ENCODE results near the gene CCHCR1. TPM values are rescaled to one million over a fixed set of nuclear protein-coding genes. Genes with fewer than 3 reads are reported as not detected.
A peak's percentile ranks its signal among the peaks of the same experiment; 100 is the strongest.

CCHCR1 gene
- total RNA-seq, 1 experiment from 2014 or later, result 31.3 TPM

DNA sequence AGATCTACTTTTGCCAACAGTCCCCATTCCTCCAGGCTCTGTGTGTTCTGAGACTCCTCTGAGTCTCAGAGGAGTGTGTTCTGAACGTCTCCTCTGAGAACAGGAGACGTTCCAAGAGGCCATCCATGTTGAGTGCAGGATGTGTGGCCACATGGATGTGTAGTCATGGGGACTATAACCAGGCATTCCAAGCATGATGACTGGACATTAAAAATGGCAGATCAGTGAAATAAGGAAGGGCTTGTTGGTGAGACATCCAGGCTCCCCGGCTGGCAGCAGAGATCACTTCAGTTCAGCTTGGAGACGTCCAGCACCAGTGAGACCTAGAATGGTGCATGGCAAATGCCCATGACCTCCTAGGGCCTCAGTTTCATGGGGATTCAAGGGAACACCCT lies 47.1 kb upstream of the CCHCR1 start:
- Histone ChIP-seq H4K20me1 (ENCODE audit: low read length) (no peaks in the 10 kb centered on the region), H3K27me3 (ENCODE audit: low read length) (no peaks in the 10 kb centered on the region), H3K9me2 (replicated peaks; ENCODE audit: low read length) (no peaks in the 10 kb centered on the region), H3K9me3 (ENCODE audit: low read length) (no peaks in the 10 kb centered on the region), H3K9ac (ENCODE audit: low read length) (0 out of 2 replicates have a peak overlapping the region, but pooled peaks have one; percentile 54), H3K4me3 (ENCODE audit: low read length) (peak overlapping the region; percentile 73; the same call in 1 of the 2 replicates), H3K4me1 (ENCODE audit: insufficient read depth, low read length) (peaks cover 50% of the 10 kb centered on the region), H3K79me2 (ENCODE audit: low read length) (peaks cover 11% of the 10 kb centered on the region), H2AFZ (ENCODE audit: low read length) (no peak overlapping the region), H3K27ac (ENCODE audit: low read length) (peak overlapping the region; percentile 92; the same call in 1 of the 2 replicates), H3K4me2 (ENCODE audit: low read length) (peak overlapping the region; percentile 92), H3F3A (ENCODE audit: low read length, unreplicated experiment) (peaks cover 8% of the 10 kb centered on the region), H3K36me3 (ENCODE audit: low read depth, low read length) (peaks cover 7% of the 10 kb centered on the region)
- TF ChIP-seq EZH2phosphoT487 (IDR thresholded peaks at IDR 0.05; ENCODE audit: borderline replicate concordance, low read length) (no peak), EZH2 (IDR thresholded peaks at IDR 0.05; ENCODE audit: low read length, unreplicated experiment) (no peak)
- TF ChIP-seq, protein P1, sequence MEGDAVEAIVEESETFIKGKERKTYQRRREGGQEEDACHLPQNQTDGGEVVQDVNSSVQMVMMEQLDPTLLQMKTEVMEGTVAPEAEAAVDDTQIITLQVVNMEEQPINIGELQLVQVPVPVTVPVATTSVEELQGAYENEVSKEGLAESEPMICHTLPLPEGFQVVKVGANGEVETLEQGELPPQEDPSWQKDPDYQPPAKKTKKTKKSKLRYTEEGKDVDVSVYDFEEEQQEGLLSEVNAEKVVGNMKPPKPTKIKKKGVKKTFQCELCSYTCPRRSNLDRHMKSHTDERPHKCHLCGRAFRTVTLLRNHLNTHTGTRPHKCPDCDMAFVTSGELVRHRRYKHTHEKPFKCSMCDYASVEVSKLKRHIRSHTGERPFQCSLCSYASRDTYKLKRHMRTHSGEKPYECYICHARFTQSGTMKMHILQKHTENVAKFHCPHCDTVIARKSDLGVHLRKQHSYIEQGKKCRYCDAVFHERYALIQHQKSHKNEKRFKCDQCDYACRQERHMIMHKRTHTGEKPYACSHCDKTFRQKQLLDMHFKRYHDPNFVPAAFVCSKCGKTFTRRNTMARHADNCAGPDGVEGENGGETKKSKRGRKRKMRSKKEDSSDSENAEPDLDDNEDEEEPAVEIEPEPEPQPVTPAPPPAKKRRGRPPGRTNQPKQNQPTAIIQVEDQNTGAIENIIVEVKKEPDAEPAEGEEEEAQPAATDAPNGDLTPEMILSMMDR (conservative IDR thresholded peaks at IDR 0.05; ENCODE audit: low read depth, low read length), result no peak
- ChIA-PET CTCF (no interaction called here), POLR2A (ENCODE audit: unreplicated experiment) (no interaction called here)
- intact Hi-C loops (cut with micrococcal nuclease), result loop anchor here (5.0 kb wide), 1 partner anchor 43 kb away; no protein-coding TSS in a partner anchor
- ATAC-seq (no peak), DNase-seq (no peak)
- BruUV-seq (replicated peaks), result no TSS peak

DNA sequence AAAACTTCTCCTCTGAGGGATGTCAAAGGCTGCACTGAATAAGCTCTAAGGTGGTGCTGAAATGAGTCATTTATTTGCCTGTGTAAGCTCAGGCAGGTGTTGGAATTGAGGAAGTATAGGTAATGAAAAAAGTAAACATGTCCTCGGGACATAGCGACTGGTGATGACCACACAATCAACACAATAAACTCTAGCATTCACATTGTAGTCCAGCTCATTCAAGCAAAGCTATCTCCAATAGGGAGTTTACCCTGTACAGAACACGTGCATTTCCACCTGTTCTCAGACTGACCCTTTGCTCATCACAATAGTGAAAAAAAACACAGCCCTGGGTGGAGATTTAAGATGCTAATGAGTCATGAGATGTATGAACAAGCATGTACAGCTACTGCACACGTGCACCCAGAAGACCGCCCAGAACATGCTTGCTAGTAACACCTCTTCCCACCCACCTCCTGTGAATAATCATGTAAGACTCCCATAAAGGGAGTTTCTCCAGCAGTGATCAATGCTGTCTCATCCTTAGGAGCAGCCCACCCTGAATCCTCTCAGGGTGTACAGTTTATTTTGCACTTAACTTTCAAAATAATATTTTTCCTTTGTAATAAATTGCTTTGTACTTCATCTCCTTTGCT lies 45.9 kb upstream of the CCHCR1 start:
- BruUV-seq (replicated peaks), result no TSS peak
- ATAC-seq (peak; percentile 86), DNase-seq (peak; percentile 92)
- H3K4me2 ChIP-seq (ENCODE audit: low read length), result peak overlapping the region; percentile 92
- H3K36me3 ChIP-seq (ENCODE audit: low read depth, low read length), result peaks cover 8% of the 10 kb centered on the region
- POLR2A ChIA-PET (ENCODE audit: unreplicated experiment), result interaction anchor here (0.6 to 1.0 kb wide), 2 partner anchors 116 to 163 kb away, joined by 3 to 7 read pairs; no protein-coding TSS in a partner anchor
- peak overlapping the region; percentile 92 for H3K27ac ChIP-seq (ENCODE audit: low read length)
- H3K9me2 ChIP-seq (replicated peaks; ENCODE audit: low read length), result no peaks in the 10 kb centered on the region
- no peaks in the 10 kb centered on the region for H3K9me3 ChIP-seq (ENCODE audit: low read length)
- H3K79me2 ChIP-seq (ENCODE audit: low read length), result peaks cover 24% of the 10 kb centered on the region
- H3F3A ChIP-seq (ENCODE audit: low read length, unreplicated experiment), result peaks cover 8% of the 10 kb centered on the region
- peak overlapping the region; percentile 73 for H3K4me3 ChIP-seq (ENCODE audit: low read length)
- CTCF ChIA-PET, result interaction anchor here (0.6 to 0.7 kb wide), 2 partner anchors 45 to 176 kb away, joined by 5 to 9 read pairs; partner anchors contain the start of gene TCF19
- intact Hi-C loops (cut with micrococcal nuclease), result loop anchor here (5.0 kb wide), 1 partner anchor 44 kb away; no protein-coding TSS in a partner anchor
- peak overlapping the region; percentile 54 for H3K9ac ChIP-seq (ENCODE audit: low read length)
- H4K20me1 ChIP-seq (ENCODE audit: low read length), result no peaks in the 10 kb centered on the region
- H3K4me1 ChIP-seq (ENCODE audit: insufficient read depth, low read length), result peaks cover 38% of the 10 kb centered on the region
- H2AFZ ChIP-seq (ENCODE audit: low read length), result peak overlapping the region; percentile 66
- no peak for TF ChIP-seq EZH2 (IDR thresholded peaks at IDR 0.05; ENCODE audit: low read length, unreplicated experiment)
- TF ChIP-seq, protein P1 (conservative IDR thresholded peaks at IDR 0.05; ENCODE audit: low read depth, low read length), result no peak
- no peak for TF ChIP-seq EZH2phosphoT487 (IDR thresholded peaks at IDR 0.05; ENCODE audit: borderline replicate concordance, low read length)
- H3K27me3 ChIP-seq (ENCODE audit: low read length), result no peaks in the 10 kb centered on the region
